Endothelial cell (in vitro differentiated cells): ENCODE data around the gene RHOV. TPM values are rescaled to one million over a fixed set of nuclear protein-coding genes. Genes with fewer than 3 reads are reported as not detected.

Experiments used
- DNase-seq: peaks from one replicate; pipeline ENCODE4 v3.0.0; 2021; ENCODE audit warnings: low spot score
- H3K27ac Mint-ChIP-seq: one replicate; pipeline ENCODE4 v1.8.0; 2021; ENCODE audit warnings: mixed read lengths, inconsistent platforms; ENCODE audit not compliant: unreplicated experiment
- H3K27me3 Mint-ChIP-seq: one replicate; pipeline ENCODE4 v1.8.0; 2021; ENCODE audit warnings: mild to moderate bottlenecking, moderate library complexity, mixed read lengths, inconsistent platforms; ENCODE audit not compliant: unreplicated experiment
- H3K36me3 Mint-ChIP-seq: one replicate; pipeline ENCODE4 v1.8.0; 2021; ENCODE audit warnings: mild to moderate bottlenecking, low read depth, mixed read lengths, inconsistent platforms; ENCODE audit not compliant: unreplicated experiment
- H3K4me1 Mint-ChIP-seq: one replicate; pipeline ENCODE4 v1.8.0; 2021; ENCODE audit warnings: mild to moderate bottlenecking, mixed read lengths, inconsistent platforms; ENCODE audit not compliant: unreplicated experiment
- H3K4me3 Mint-ChIP-seq: one replicate; pipeline ENCODE4 v1.8.0; 2021; ENCODE audit warnings: mild to moderate bottlenecking, mixed read lengths, inconsistent platforms; ENCODE audit not compliant: unreplicated experiment
- H3K9me3 Mint-ChIP-seq: one replicate; pipeline ENCODE4 v1.8.0; 2021; ENCODE audit warnings: mixed read lengths, inconsistent platforms; ENCODE audit not compliant: unreplicated experiment
- CTCF ChIP-seq: fragments of 200-600 bp; sonication (generic); IDR thresholded peaks from one replicate; pipeline ENCODE4 v1.5.0; 2021; ENCODE audit warnings: antibody characterized with exemption; ENCODE audit not compliant: unreplicated experiment
- total RNA-seq: library from RNA; stranded (reverse); fragmentation: NEBNext Ultra II Directional; extraction: Animal tissue kit (Norgen Biotek cat#: 25700); gene quantifications from one replicate; pipeline ENCODE4 v1.2.1, GENCODE V29; 2021; ENCODE audit not compliant: unreplicated experiment

RHOV gene
- total RNA-seq, 1 donor from 2014 or later = 1.4 TPM

GRCh38 chr15:40899536-40900207 is 25.6 kb upstream of the RHOV start:
- no peaks in the 10 kb centered on the region for H3K9me3 Mint-ChIP-seq
- peaks cover 30% of the 10 kb centered on the region for H3K4me1 Mint-ChIP-seq
- TF ChIP-seq CTCF = no peak
- peaks cover 8% of the 10 kb centered on the region for H3K27me3 Mint-ChIP-seq
- peaks cover 29% of the 10 kb centered on the region for H3K36me3 Mint-ChIP-seq
- no peak overlapping the region for H3K27ac Mint-ChIP-seq
- H3K4me3 Mint-ChIP-seq = no peak overlapping the region
- DNase-seq = no peak

- H3K4me3 Mint-ChIP-seq = peak overlapping the region; percentile 97
- H3K4me1 Mint-ChIP-seq = peaks cover 18% of the 10 kb centered on the region
- peak; percentile 67 for DNase-seq
- H3K27me3 Mint-ChIP-seq = peaks cover 12% of the 10 kb centered on the region
- H3K9me3 Mint-ChIP-seq = no peaks in the 10 kb centered on the region
- H3K27ac Mint-ChIP-seq = peak overlapping the region; percentile 94
- TF ChIP-seq CTCF = no peak
- peaks cover 9% of the 10 kb centered on the region for H3K36me3 Mint-ChIP-seq
Observed at GRCh38 chr15:40894681-40895448, 20.8 kb upstream of the RHOV start.

- TF ChIP-seq CTCF = peak; percentile 89
- H3K27ac Mint-ChIP-seq = peak within 1 kb of the TSS; percentile 94
- H3K4me3 Mint-ChIP-seq = peak within 1 kb of the TSS; percentile 97
- no peaks in the 10 kb centered on the region for H3K9me3 Mint-ChIP-seq
- H3K36me3 Mint-ChIP-seq = peaks cover 9% of the 10 kb centered on the region
- peaks cover 18% of the 10 kb centered on the region for H3K4me1 Mint-ChIP-seq
- peaks cover 12% of the 10 kb centered on the region for H3K27me3 Mint-ChIP-seq
- DNase-seq = peak; percentile 100
Observed at GRCh38 chr15:40893733-40894680, 20.0 kb upstream of the RHOV start, which contains the start of gene VPS18. Gene VPS18 (plus strand): TSS chr15:40894450. CDS start chr15:40894769, 319 bp downstream.

- H3K9me3 Mint-ChIP-seq = no peaks in the 10 kb centered on the region
- peaks cover 10% of the 10 kb centered on the region for H3K27me3 Mint-ChIP-seq
- peaks cover 5% of the 10 kb centered on the region for H3K36me3 Mint-ChIP-seq
- no peak for DNase-seq
- no peak overlapping the region for H3K27ac Mint-ChIP-seq
- H3K4me1 Mint-ChIP-seq = peaks cover 18% of the 10 kb centered on the region
- peak overlapping the region; percentile 97 for H3K4me3 Mint-ChIP-seq
- no peak for TF ChIP-seq CTCF
Observed at GRCh38 chr15:40893019-40893670, 19.1 kb upstream of the RHOV start.
